ENCODE data around the gene CDPF1. TPM values are rescaled to one million over a fixed set of nuclear protein-coding genes. Genes with fewer than 3 reads are reported as not detected.

Gene CDPF1
- total RNA-seq, 1 donor from 2014 or later: 10.9 TPM

Other genes with a start within 250 kb of the CDPF1 start
- gene PPARA, start 99.8 kb downstream of the CDPF1 start, total RNA-seq: 14.3 and 14.8 TPM in 2 replicates
- gene PKDREJ, start 13.1 kb upstream of the CDPF1 start, total RNA-seq: not detected in 2 replicates
- 21.1 and 21.4 TPM in 2 replicates for gene TTC38, start 17.7 kb upstream of the CDPF1 start, total RNA-seq
- gene GTSE1, start 46.6 kb upstream of the CDPF1 start, total RNA-seq: 55.8 and 56.0 TPM in 2 replicates
- 66.7 and 72.4 TPM in 2 replicates for gene TRMU, start 85.4 kb upstream of the CDPF1 start, total RNA-seq